ENCODE data around the gene PLK5.

Gene PLK5

DNA sequence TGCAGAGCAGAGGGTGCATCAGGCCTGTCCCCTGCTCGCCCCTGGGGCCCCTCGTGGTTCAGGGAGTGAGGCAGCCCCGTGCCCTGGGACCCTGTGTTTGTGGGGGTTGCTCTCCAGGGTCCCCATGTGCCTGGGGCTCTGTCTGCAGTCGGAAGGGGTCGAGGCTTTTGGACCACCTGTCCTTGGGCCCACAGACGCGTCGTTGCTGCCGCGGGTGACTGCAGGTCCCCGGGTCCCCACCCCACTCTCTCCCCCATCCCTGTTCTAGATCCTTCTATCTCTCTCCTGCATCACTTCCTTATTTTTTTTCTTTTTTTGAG is 35.6 kb upstream of the PLK5 start:
- DNase-seq (ENCODE audit: extremely low read depth, low read depth): no peak
- H3K4me3 ChIP-seq (replicated peaks; ENCODE audit: low read depth, low read length): no peak overlapping the region
- TF ChIP-seq, protein P1, sequence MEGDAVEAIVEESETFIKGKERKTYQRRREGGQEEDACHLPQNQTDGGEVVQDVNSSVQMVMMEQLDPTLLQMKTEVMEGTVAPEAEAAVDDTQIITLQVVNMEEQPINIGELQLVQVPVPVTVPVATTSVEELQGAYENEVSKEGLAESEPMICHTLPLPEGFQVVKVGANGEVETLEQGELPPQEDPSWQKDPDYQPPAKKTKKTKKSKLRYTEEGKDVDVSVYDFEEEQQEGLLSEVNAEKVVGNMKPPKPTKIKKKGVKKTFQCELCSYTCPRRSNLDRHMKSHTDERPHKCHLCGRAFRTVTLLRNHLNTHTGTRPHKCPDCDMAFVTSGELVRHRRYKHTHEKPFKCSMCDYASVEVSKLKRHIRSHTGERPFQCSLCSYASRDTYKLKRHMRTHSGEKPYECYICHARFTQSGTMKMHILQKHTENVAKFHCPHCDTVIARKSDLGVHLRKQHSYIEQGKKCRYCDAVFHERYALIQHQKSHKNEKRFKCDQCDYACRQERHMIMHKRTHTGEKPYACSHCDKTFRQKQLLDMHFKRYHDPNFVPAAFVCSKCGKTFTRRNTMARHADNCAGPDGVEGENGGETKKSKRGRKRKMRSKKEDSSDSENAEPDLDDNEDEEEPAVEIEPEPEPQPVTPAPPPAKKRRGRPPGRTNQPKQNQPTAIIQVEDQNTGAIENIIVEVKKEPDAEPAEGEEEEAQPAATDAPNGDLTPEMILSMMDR (IDR thresholded peaks at IDR 0.05; ENCODE audit: low read depth, low read length, missing control alignments): no peak

GRCh38 chr19:1489463-1490310 is 34.2 kb upstream of the PLK5 start:
- peak overlapping the region; percentile 39 for H3K4me3 ChIP-seq (replicated peaks; ENCODE audit: low read depth, low read length)
- TF ChIP-seq, protein P1 (IDR thresholded peaks at IDR 0.05; ENCODE audit: low read depth, low read length, missing control alignments): no peak
- DNase-seq (ENCODE audit: extremely low read depth, low read depth): no peak

DNA sequence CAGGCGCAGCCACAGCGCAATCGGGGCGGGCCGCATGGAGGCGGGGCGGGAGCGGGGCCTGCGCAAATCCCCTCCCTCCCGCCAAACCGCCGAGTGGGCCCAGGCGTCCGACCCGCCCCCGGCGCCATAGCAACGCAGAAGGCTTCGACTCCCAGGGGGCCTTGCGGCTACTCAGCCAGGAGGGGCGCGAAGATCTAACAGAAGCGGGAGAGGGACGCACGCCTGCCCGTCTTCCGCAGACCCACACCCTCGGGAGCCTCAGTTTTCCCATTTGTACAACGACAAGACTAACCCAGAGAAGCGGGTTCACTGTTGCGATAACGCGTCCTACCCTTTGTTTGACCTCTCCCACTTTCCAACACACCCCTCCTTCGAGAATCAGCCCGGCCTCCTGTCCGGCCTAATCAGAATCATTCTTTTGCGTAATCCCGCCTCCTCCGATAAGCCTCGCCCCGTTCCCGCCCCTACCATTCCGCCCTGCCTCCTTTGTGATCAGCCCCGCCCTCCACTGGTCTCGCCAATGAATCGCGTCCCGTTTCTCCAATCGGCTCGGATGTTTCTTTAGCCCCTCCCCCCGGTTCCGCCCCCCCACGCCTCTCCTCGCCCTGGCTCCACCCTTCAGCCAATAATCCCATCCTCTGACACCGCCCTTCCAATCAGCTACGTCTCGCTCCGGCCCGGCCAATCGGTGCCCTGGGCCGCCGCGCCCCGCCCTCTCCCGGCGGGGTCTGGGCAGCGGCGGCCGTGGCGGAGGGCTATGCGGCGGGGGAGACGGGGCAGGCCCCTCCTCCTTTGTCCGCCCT is 33.4 kb upstream of the PLK5 start, which contains the start of gene PCSK4:
Gene PCSK4 (minus strand): TSS at position 40 of the 803 bp plus-strand sequence. CDS start 4 bp downstream, at position 36.
- peak; percentile 96 for DNase-seq (ENCODE audit: extremely low read depth, low read depth)
- peak within 1 kb of the TSS; percentile 39 for H3K4me3 ChIP-seq (replicated peaks; ENCODE audit: low read depth, low read length)
- TF ChIP-seq, protein P1 (IDR thresholded peaks at IDR 0.05; ENCODE audit: low read depth, low read length, missing control alignments): no peak

DNA sequence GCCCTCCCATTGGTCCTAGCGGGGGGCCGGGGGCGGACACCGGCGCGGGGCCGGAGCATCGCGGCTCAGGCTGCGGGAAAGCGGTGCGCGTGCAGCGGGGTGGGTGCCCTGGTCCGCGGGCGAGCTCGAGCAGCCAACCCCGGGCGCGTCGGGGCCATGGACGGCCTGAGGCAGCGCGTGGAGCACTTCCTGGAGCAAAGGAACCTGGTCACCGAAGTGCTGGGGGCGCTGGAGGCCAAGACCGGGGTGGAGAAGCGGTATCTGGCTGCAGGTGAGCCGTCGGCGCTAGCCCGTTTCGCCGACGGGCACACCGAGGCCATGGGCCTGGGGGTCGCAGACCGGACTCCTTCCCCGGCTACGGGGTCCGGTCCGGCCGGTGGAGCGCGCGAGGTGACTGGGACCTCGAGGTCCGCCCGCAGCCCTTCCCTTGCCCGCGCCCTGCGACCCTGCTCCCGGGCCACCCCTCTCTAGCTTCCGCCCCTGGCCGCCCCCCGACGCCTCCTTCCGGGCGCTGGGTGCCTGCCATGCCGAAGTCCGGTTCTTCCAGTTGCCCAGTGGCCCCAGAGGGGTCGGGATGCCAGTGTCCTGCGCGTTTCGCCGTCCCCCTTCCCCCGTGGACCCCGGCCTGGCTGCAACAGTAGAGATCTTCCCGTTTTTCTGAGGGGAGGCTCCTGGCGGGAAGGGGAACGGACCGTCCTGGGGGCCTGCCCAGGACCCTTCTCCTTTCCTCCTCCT is 32.6 kb upstream of the PLK5 start, which contains the start of gene REEP6:
Gene REEP6 (plus strand): TSS at position 68 of the 735 bp plus-strand sequence. CDS start 89 bp downstream, at position 157.
- TF ChIP-seq, protein P1 (IDR thresholded peaks at IDR 0.05; ENCODE audit: low read depth, low read length, missing control alignments): no peak
- peak within 1 kb of the TSS; percentile 39 for H3K4me3 ChIP-seq (replicated peaks; ENCODE audit: low read depth, low read length)
- no peak for DNase-seq (ENCODE audit: extremely low read depth, low read depth)

GRCh38 chr19:1491849-1492170 is 32.1 kb upstream of the PLK5 start:
- TF ChIP-seq, protein P1 (IDR thresholded peaks at IDR 0.05; ENCODE audit: low read depth, low read length, missing control alignments): no peak
- DNase-seq (ENCODE audit: extremely low read depth, low read depth): no peak
- H3K4me3 ChIP-seq (replicated peaks; ENCODE audit: low read depth, low read length): no peak overlapping the region

GRCh38 chr19:1492474-1493006 is 31.3 kb upstream of the PLK5 start:
- no peak for DNase-seq (ENCODE audit: extremely low read depth, low read depth)
- H3K4me3 ChIP-seq (replicated peaks; ENCODE audit: low read depth, low read length): no peak overlapping the region
- TF ChIP-seq, protein P1 (IDR thresholded peaks at IDR 0.05; ENCODE audit: low read depth, low read length, missing control alignments): no peak
